CD4-positive, alpha-beta T cell treated with Interferon gamma for 1 hour (primary cell): ENCODE measurements around the gene TMEM263.
"Not testable (repeated sequence)": the region's sequence is repeated elsewhere in the genome, so short reads cannot be mapped to it uniquely, and the experiment has no call there.

Source experiments
- DNase-seq: peaks from one replicate; pipeline ENCODE4 v3.0.0-alpha.2; 2020

TMEM263 gene

DNA sequence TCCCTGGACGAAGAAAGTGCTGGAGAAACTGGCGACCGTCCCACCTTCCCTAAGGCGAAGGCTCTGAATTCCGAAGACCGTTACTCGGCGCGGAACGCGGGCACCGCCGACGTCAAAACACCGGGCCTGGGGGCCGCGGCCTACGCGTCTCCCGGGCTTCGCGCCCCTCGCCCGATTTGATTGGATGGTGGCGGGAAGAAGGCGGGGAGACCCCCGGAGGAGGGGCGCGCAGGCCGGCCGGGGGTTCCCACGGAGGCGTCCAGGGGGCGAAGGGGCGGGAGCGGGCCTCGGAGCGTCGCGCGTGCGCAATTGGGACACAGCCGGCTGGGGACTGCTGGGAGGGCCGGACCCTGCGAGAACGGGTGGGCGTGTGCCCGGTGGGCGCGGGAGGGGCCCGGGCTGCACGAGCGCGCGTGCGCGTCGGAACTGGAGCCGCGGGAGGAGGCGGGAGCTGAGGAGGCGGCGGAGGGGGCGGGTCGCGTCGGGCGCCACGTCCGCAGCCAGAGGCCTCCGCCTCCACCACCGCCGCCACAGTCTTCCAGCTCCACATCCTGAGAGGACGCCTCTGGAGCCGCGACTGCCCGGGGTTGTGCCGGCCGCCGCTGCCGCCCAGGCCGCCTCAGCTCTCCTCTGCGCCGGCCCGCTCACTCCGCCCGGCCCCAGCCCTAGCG is at the start of gene TMEM263:
TMEM263 (plus strand) TSS at position 531 of the 671 bp plus-strand sequence. CDS start 11,210 bp downstream, outside the sequence.
- DNase-seq, result peak; percentile 96

DNA sequence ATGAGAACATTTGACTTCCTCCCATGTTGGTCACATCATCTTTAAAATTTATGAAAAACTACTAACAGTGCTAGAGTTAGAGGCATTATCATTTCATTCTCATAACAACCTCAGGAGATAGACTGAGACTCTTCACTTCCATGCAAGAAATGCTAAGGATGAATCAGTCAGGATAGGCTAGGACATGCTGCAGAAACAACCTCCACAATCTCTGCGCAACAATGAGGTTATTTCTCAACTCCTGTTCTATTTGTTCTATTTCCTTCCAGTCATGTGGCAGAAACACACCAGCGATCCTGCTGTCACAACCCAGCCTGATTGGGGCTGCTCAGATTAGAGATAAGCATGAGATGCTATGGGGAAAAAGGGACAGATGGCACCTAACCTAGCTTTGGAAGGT is 49.0 kb upstream of the TMEM263 start:
- no peak for DNase-seq

DNA sequence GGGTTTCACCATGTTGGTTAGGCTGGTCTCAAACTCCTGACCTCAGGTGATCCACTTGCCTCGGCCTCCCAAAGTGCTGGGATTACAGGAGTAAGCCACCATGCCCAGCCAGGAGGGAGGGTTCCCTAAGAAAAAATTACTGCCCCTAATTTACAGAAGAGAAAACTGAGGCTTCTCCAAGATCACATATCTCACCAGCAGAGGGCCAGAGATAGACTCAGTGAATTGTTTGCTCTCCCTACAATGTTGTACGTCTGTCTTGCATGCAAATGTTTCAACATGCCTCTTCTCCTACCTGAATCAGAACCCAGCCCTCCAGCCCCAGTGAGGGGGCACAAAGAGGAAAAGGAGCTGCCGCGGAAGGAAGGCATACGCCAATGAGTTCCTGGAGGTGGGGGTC is 48.3 kb upstream of the TMEM263 start:
- no peak for DNase-seq

DNA sequence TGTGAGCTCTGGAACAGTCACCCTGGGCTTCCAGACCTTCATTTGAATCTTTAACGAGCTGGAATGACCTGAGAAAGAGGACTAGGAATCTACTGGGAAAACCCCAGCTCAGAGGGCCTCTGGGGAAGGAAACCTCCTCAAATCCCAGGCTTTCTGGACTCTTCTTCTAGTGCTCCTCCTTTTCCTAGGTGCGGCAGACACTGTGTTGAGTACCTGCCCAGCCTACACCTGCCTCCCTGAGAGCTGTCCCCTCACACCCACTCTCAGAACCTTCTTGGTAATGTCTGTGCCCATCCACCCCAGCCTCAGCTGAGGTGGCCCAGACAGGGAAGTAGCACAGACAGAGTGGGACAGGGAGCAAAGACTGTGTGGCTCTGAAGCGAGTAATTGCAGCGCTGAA is 47.9 kb upstream of the TMEM263 start:
- DNase-seq, result no peak

DNA sequence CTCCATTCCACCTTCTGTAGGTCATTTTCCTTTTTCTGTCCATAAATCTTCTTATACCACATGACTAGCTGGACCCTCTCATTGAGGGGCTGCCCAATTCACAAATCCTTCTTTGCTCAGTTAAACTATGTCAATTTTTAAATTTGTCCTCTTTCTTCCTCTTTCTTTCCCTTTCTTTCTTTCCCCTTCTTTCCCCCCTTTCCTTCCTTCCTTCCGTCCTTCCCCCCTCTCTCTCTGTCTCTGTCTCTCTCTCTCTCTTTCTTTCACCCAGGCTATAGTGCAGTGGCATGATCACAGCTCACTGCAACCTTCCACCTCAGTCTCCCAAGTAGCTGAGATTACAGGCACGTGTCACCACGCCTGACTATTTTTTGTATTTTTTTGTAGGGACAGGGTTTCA is 47.1 kb upstream of the TMEM263 start:
- DNase-seq, result no peak

DNA sequence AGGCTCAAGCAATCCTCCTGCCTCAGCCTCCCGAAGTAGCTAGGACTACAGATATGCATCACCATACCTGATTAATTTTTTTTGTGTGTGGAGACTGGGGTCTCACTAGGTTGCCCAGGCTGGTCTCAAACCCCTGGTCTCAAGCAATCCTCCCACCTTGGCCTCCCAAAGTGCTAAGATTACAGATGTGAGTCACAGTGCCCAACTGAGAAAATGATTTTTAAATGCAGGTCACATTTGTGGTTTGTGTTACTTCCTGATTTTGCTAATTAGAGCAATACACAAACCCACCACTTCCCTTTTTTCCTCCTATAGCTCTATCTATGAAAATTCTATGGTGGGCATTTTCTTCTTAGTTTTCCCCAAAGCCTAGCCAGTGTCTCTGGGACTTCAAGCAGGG is 45.5 kb upstream of the TMEM263 start:
- no peak for DNase-seq

DNA sequence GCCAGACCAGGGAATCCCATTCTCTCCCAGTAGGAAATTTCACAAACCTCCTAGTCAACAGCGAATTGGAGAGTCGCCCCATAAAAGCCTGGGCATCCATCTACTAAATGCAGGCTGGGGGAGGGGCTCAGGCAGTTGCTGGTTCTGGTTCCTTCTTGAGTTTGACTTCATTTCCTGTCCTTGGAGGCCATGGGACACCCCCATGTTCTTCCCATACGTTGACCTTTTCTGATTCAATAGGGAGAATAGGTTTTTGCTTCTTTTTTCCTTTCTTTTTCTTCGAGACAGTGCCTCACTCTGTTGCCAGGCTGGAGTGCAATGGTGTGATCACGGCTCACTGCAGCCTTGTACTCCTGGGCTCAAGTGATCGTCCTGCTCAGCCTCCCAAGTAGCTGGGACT is 44.1 kb upstream of the TMEM263 start:
- no peak for DNase-seq

DNA sequence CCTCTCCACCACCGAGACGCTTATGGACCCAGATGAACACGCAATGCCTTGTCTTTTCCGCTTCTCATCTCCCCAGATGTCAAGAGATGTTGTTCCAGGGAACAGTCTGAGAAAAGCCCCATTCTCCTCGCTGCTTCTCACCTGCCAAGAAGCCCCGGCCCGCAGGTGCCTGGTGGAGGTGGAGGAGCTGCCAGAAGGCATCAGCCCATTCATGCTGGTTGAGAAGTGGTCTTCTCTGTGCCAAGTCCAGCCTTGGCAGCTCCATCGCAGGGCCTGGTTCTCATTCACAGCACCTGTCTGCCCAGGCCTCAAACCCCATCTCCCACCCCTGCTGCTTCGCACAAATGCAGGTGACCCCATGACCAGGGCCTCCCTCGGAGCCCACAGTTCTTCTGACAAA is 42.3 kb upstream of the TMEM263 start:
- no peak for DNase-seq

DNA sequence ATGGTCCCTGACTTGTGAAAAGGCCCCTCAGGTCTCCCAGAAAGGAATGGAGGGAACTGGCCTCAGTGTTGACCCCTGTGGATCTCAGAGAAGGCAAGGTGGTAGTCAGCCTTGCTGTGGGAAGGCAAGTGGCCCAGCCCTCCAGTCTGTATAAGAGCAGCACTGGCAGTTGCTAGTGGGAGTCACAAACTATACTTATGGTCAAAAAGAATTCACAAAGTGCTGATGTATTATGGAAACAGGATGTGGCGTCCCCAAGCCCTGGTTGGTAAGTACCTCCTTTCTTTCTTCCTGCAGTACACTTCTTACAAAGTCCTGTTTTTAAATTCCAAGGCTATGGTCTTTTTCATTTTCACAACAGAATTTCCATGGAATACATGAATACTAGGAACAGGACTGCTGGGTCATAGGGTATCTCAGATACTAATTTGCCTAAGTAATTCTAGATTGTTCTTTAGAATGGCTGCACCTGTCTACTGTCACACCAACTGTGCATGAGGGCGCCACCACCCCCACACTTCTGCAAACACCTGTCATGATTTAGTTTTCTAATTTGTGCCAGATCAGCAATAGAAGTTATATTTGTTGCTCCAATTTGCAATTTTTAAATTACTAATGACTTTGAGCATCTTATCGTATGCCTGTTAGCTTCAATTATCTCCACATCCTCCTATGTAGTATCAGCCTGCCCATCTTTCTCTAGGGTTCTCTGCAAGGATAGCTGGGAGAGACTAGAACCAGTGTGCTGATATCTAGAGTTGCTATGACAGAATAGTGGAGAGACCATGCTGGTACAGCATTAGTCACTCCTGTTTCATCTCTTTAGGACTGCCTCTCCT is 40.7 kb upstream of the TMEM263 start:
- DNase-seq, result no peak

DNA sequence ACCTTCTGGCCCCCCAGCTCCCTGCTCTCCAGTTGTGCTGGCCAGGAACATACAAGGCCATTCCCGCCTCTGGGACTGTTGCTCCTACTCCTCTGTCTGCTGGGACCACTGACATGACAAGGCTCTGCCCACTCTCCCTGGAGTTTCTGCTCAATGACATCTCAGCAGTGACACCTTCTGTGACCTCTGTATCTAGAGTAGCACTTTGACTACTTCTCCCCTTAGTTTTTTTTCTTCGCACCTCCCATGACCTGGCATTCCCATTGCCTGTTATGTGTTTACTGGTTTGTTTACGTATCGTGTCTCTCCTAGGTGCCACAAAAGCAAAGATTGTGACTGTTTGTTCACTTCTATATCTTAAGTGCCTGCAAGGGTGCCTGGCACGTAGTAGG is 40.1 kb upstream of the TMEM263 start:
- no peak for DNase-seq

DNA sequence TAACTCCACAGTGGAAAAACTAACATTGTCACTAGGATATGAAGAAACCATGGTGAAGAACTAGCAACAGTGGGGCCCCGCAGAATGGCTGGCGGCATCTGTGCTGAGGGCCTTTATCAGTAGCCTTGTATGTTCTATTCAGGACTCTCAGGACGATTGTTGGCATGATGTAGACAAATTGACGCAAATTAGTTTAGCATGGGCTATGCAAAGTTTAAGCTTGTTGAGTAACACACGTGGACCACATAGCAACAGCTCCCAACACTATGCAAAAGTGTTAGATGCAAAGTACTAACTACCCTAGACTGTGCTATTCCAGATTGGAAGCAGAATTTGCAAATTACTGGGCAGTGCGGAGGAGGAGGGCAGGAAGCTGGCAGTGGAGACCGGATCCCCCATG is 38.2 kb upstream of the TMEM263 start:
- no peak for DNase-seq

DNA sequence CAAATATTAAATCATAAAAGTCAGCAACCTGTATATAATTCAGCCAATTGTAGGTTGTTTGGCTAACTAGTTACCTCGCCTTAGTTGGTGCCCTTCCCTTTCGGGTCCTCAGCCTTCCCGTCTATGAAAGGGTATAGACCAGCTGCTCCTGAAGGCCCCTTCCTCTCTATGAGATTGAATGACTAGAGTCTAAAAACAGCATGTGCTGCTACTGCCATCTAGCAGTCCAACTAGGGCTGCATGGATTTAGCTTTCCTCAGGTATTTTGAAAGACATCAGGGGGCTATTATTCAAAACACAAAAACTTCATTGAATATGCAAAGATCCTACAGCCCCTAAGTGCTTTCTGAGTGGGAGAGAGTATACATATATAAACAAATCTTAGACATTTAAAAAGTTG is 37.0 kb upstream of the TMEM263 start:
- DNase-seq, result no peak

DNA sequence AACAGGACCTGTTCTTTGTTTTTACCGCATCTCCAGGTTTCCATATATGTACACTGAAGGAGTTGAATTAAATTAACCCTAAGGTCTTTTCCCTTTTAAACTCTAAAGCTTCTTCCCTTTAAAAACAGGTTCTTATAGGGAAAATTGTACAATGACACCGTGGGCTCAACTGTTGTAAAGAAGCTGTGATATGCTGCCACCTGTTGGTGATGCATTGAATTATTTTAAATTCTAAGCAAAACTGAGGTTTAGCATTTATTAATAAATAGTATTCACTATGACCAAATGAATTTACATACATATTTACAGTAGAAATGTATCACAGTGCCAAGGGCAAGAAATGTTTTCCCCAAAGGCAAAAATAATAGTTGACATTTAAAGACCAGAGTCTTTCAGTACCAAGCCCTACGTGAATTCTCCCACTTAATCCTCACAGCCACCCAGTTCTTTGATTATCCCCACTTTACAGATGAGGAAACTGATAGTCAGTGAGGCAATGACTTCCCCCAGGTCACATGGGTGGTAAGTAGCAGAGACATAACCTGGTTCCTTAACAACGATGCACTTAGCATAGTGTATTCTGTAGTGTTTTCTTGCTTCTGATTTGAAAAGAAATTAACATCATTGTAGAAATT is 35.7 kb upstream of the TMEM263 start:
- DNase-seq, result no peak

DNA sequence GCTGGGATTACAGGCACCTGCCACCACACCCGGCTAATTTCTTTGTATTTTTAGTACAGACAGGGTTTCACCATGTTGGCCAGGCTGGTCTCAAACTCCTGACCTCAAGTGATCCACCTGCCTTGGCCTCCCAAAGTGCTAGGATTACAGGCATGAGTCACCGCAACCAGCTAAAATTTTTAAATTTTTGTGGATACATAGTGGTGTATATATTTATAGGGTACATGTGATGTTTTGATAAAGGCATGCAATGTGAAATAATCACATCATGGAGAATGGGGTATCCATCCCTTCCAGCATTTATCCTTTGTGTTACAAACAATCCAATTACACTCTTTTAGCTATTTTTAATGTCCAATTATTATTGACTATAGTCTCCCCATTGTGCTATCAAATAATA is 33.7 kb upstream of the TMEM263 start:
- DNase-seq, result not testable (repeated sequence)

DNA sequence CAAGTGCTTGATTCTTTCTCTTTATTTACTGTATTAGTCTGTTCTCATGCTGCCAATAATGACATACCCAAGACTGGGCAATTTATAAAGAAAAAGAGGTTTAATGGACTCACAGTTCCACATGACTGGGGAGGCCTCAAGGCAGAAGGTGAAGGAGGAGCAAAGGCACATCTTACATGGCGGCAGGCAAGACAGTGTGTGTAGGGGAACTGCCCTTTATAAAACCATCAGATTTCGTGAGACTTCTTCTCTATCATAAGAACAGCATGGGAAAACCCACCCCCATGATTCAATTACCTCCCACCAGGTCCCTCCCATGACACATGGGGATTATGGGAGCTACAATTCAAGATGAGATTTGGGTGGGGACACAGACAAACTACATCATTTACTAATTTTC is 32.1 kb upstream of the TMEM263 start:
- not testable (repeated sequence) for DNase-seq

DNA sequence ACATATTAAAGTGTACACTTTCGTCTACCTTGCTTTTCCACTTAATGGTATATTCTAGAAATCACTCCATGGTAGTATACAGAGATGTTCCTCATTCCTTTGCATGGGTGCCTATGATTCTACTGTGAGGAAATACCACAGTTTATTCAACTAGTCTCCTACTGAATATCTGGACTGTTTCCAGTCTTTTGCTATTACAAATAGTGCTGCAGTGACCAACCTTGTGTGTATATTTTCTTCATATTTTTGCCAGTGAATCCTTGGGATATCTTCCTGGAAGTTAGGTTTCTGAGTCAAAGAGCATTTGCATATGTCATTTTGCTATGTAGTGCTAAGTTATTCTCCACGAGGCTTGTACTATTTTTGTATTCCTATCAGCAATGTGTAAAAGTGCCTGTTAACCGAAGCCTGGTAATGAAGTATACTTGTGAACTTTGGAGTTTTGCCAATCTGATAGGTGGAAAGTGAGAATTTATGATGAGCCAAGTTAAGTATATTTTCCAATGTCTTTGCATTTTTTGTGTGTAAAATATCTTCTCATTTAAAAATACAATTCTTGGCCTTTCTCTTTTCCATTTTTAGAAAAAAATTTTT is 31.3 kb upstream of the TMEM263 start:
- DNase-seq, result no peak

DNA sequence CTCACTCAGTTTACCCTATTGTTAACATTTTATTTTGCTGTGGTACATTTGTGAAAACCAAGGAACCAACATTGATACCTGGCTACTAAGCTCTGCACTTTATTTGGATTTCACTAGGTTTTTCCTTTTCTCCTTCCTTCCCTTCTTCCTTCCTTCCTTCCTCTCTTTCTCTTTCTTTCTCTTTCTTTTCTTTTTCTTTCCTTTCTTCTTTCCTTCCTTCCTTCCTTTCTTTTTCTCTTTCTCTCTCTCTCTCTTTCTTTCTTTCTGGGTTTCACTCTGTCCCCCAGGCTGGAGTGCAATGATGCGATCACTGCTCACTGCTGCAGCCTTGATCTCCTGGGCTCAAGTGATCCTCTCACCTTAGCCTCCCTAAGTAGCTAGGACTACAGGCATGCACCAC is 29.1 kb upstream of the TMEM263 start:
- no peak for DNase-seq

DNA sequence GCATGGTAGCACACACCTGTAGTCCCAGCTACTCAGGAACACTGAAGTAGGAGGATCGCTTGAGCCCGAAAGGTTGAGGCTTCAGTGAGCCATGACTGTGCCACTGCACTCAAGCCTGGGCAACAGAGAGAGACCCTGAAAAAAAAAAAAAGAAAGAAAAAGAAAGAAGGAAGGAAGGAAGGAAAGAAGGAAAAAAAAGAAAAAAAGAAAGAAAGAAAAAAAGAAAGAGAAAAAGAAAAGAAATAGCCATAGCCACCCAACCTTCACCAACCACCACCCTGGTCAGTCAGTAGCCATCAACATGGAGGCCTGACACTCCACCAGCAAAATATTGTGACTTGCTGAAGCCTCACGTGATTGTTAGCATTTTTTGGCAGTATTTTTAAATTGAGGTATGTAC is 21.4 kb upstream of the TMEM263 start:
- no peak for DNase-seq

DNA sequence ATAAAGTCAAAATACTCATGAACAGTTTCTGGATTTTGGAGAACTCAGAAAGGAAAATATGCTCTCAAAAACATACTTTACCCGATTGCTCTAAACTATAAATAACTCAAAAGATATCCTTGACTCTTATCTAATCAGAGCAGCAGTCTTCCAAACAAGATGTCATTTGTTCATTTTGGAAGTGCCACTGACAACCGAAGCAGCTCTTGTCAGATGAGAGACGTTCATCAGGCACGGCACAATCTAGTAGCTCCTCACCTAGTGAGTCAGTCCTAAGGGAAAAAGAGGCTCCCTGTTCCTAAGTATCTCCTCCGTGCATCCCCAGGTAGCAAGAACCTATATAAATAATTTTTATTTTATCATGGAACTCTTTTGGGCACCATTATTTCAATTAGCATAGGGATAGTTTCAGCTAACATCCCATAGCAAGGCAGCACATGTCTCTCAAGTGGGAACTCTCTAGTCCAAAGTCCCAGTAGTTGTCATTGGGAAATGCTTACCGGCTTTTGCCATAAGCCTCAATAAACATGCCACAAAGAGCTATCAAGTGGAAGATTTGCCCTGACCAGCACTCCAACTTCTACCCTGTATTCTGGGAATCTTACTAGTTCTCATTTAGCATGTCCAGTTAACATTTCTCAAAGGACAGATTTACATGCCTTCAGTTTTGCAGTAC is 14.1 kb upstream of the TMEM263 start:
- DNase-seq, result no peak

DNA sequence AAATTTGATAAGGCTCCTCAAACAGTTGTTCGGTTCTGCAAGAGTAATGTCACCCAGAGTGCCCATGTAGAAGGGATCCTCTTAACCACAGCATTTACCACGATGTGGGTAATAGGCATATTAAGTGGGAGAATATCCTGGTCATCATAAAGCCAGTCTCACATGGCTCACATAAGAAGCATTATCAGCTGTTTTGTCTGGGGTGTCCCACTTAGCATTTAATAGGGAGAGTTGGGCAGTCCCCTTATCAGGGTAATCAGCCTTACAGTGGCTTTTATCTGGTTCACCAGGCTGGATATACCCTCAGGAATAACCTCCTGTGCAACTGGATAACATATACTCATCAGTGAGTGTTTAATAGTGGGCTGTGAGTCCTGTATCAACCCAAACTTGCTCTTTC is 12.9 kb upstream of the TMEM263 start:
- no peak for DNase-seq

DNA sequence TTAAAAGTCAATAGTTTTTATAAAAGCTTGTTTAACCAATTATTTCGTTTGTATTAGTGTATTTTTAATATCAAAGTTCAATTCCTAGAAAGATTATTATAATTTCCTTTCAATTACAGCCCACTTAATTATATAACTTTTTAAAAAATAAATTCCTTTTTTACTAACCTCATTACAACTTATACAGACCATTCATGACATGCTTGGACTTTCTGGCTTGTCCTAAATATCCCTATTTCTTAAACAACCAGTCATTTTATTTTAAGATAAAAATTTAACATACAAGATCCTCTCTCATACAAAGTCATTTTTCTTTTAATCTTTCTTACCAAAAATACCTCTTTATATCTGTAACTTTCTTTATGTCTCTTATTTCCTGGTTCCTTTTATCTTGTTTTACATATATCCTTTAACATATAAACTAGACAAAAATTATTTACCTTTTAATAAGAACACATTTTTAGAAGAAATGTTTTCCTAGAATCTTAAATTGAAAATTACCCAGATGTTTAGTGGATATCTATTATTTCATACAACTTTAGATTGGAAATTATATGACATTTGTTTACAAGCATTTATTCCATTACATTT is 10.4 kb upstream of the TMEM263 start:
- no peak for DNase-seq

DNA sequence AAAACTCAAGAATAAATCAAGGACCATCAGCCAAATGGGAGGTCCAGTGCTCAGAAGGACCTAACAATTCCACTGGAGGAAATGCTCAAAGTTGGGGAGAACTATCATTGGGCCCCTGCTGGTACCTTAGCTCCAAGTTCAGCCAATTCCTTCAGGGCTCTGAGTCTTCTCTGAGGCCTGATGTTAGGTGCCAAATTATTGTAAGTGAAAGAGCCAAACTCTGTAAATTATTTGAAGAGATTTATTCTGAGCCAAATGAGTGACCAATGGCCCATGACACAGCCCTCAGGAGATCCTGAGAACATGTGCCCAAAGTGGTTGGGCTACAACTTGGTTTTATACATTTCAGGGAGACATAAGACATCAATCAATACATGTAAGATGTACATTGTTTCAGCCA is 8.2 kb upstream of the TMEM263 start:
- DNase-seq, result no peak

DNA sequence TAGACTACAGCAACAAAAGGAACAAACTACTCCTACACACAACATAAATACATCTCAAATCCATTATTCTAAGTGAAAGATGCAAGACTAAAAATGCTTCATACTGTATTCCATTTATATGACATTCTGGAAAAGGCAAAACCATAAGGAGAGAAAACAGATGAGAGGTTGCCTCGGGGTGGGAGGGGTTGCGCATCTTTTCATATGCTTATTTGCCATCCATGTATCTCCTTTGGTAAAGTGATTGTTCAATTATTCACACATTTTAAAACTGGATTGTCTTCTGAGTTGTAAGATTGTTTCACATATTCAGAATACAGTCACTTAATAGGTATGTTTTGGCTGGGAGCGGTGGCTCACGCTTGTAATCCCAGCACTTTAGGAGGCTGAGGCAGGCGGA is 5.1 kb upstream of the TMEM263 start:
- DNase-seq, result no peak
